GM12878 (cell line): ENCODE results near the gene GOLGA6L9. TPM values are rescaled to one million over a fixed set of nuclear protein-coding genes. Genes with fewer than 3 reads are reported as not detected.
"Not testable (repeated sequence)": the region's sequence is repeated elsewhere in the genome, so short reads cannot be mapped to it uniquely, and the experiment has no call there.

Experiments
- ATAC-seq: fragments of 200-7000 bp; cut with Tn5 transposase; 3 replicates; pipeline ENCODE4 v1.9.1; 2020; ENCODE audit warnings: mild to moderate bottlenecking, moderate library complexity
- BruUV-seq: library from RNA; stranded (reverse); fragments of 400-500 nt; replicated peaks from 2 replicates; lab custom pipeline; 2021; lab: Mats Ljungman, UMichigan
- CTCF ChIA-PET: fragments of 300-600 bp; sonication (Branson Sonifier 250); formaldehyde crosslinking; extraction: SDS; loops from one replicate; lab custom pipeline; 2021; ENCODE audit warnings: inconsistent platforms; lab: Yijun Ruan, JAX
- POLR2A ChIA-PET: fragments of 350-600 bp; formaldehyde crosslinking; extraction: SDS; loops from one replicate; lab custom pipeline; 2021; ENCODE audit warnings: inconsistent platforms; lab: Charles Lee
- RAD21 ChIA-PET: fragments of 300-600 bp; sonication (Branson Sonifier 250); formaldehyde crosslinking; loops from one replicate; lab custom pipeline; 2023; ENCODE audit warnings: antibody characterized with exemption; ENCODE audit not compliant: unreplicated experiment; lab: Charles Lee
- SMC1A ChIA-PET: fragments of 300-600 bp; sonication (Branson Sonifier 250); formaldehyde crosslinking; loops from one replicate; lab custom pipeline; 2023; ENCODE audit not compliant: unreplicated experiment, uncharacterized antibody; lab: Charles Lee
- DNase-seq: peaks from one replicate; pipeline ENCODE4 v3.0.0-alpha.2; 2011; ENCODE audit warnings: low read depth, low spot score
- FAIRE-seq: peaks from 3 replicates; lab custom pipeline; 2011; peaks lifted over from hg19 to GRCh38; lab: Jason Lieb, UNC
- H2AFZ ChIP-seq: 2 replicates; pipeline ENCODE4 v1.6.0; 2011; ENCODE audit warnings: low read depth, low read length, control low read depth; ENCODE audit not compliant: control insufficient read depth
- H3K27ac ChIP-seq: 2 replicates; pipeline ENCODE4 v1.5.1; 2011; ENCODE audit warnings: control low read depth; ENCODE audit not compliant: control insufficient read depth, insufficient read depth
- H3K27me3 ChIP-seq, 2 experiments: replicated peaks in 1 of 2; 2 replicates each; pipeline versions ENCODE4 v1.6.0 to v1.6.1; 2011; ENCODE audit warnings: low read length in 1 of 2; ENCODE audit not compliant: control insufficient read depth in 2 of 2, insufficient read depth in 2 of 2
- H3K36me3 ChIP-seq, 2 experiments: 2 replicates each; pipeline ENCODE4 v1.5.1; 2011; ENCODE audit warnings: low read length in 1 of 2; ENCODE audit not compliant: control insufficient read depth in 2 of 2, insufficient read depth in 2 of 2
- H3K4me1 ChIP-seq: 2 replicates; pipeline ENCODE4 v1.6.1; 2011; ENCODE audit warnings: mild to moderate bottlenecking, low read length, moderate library complexity, mixed read lengths; ENCODE audit not compliant: control insufficient read depth, insufficient read depth
- H3K4me2 ChIP-seq: 2 replicates; pipeline ENCODE4 v1.6.0; 2011; ENCODE audit warnings: control low read depth; ENCODE audit not compliant: control insufficient read depth, insufficient read depth
- H3K4me3 ChIP-seq: fragments of 200-600 bp; sonication (generic); 2 replicates; pipeline ENCODE4 v1.5.1; 2016
- H3K79me2 ChIP-seq: 2 replicates; pipeline ENCODE4 v1.6.0; 2011; ENCODE audit warnings: low read length; ENCODE audit not compliant: control insufficient read depth, insufficient read depth
- H3K9ac ChIP-seq: 2 replicates; pipeline ENCODE4 v1.8.0; 2011; ENCODE audit warnings: low read length, control low read depth, mixed read lengths; ENCODE audit not compliant: control insufficient read depth, insufficient read depth
- H3K9me3 ChIP-seq: replicated peaks from 3 replicates; pipeline ENCODE4 v1.5.1; 2011; ENCODE audit warnings: mild to moderate bottlenecking, low read length; ENCODE audit not compliant: control insufficient read depth, insufficient read depth
- H4K20me1 ChIP-seq: 2 replicates; pipeline ENCODE4 v1.6.0; 2011; ENCODE audit not compliant: control insufficient read depth, insufficient read depth
- WGBS: methylation state at CpG from one replicate; pipeline ENCODE4 v1.1.6; 2016; ENCODE audit warnings: low lambda C conversion rate; ENCODE audit not compliant: insufficient replicate concordance, insufficient coverage; ENCODE audit errors: missing lambda C conversion rate; 5-methylcytosine and 5-hydroxymethylcytosine counted together
- in situ Hi-C: fragments of 300-500 bp; cut with MboI; formaldehyde crosslinking; loops from 9 replicates; pipeline ENCODE4 v1.14.3; 2018; ENCODE audit warnings: mixed read lengths
- intact Hi-C: fragments of 100-400 bp; cut with micrococcal nuclease; formaldehyde crosslinking; loops from one replicate; pipeline ENCODE4 v1.14.2; 2022; ENCODE audit not compliant: unreplicated experiment
- polyA plus RNA-seq, 11 experiments: library from polyadenylated mRNA; depleted of rRNA in 4 of 11; unstranded in 6 of 11; stranded (reverse) in 5 of 11; fragments of >200 nt; fragmentation: Nextera tagmentation in 4 of 11; fragmentation: Illumina TruSeq in 1 of 11; extraction: Ambion mirVana in 4 of 11; extraction: Trizol in 1 of 11; gene quantifications; 1 replicate in 1 of 11; 2 replicates in 10 of 11; pipeline versions ENCODE4 v1.2.1 to v1.2.3, GENCODE V29; 2011 to 2016; ENCODE audit warnings: inconsistent platforms in 2 of 11, missing spikeins in 2 of 11, low read depth in 1 of 11
- total RNA-seq, 4 experiments: library from RNA; depleted of rRNA in 3 of 4; stranded (reverse); fragments of >200 nt in 3 of 4; fragmentation: Illumina TruSeq in 1 of 4; extraction: Trizol in 1 of 4; gene quantifications; 2 replicates each; pipeline versions ENCODE4 v1.2.1 to v1.2.3, GENCODE V29; 2013 to 2021

GOLGA6L9 gene
- total and polyA plus RNA-seq, 10 of the 15 experiments (the other 5 are each of a cell fraction or from before 2014, with no cell fraction given) = 0.35 to 4.6 (median 1.4) TPM

- H3K4me3 ChIP-seq, H3K4me2 ChIP-seq, H4K20me1 ChIP-seq, H3K9me3 ChIP-seq, SMC1A ChIA-PET, DNase-seq, POLR2A ChIA-PET, FAIRE-seq, H3K9ac ChIP-seq, H3K27ac ChIP-seq, H2AFZ ChIP-seq, CTCF ChIA-PET, H3K36me3 ChIP-seq, H3K4me1 ChIP-seq, RAD21 ChIA-PET, BruUV-seq, intact Hi-C loops, H3K27me3 ChIP-seq, in situ Hi-C loops, H3K79me2 ChIP-seq: not testable (repeated sequence)
- peak; percentile 100 for ATAC-seq
- 13% methylated on average over 5 of the region's 11 CpGs for whole genome bisulfite sequencing
Measured at GRCh38 chr15:82468205-82468604, 38.6 kb downstream of the GOLGA6L9 start.

GRCh38 chr15:82469381-82469780, 39.8 kb downstream of the GOLGA6L9 start:
- DNase-seq, H4K20me1 ChIP-seq, H3K4me1 ChIP-seq, H3K9ac ChIP-seq, H3K27ac ChIP-seq, BruUV-seq, H3K9me3 ChIP-seq, H3K4me2 ChIP-seq, ATAC-seq, H3K79me2 ChIP-seq, CTCF ChIA-PET, H2AFZ ChIP-seq, in situ Hi-C loops, SMC1A ChIA-PET, POLR2A ChIA-PET, H3K36me3 ChIP-seq, H3K27me3 ChIP-seq, H3K4me3 ChIP-seq, RAD21 ChIA-PET, FAIRE-seq, intact Hi-C loops: not testable (repeated sequence)
- WGBS = no CpG with 5 or more reads among the region's 12 CpGs

- WGBS = 68% methylated on average over 24 of the region's 32 CpGs
- FAIRE-seq, H3K79me2 ChIP-seq, H2AFZ ChIP-seq, H3K9me3 ChIP-seq, H3K4me3 ChIP-seq, H3K27ac ChIP-seq, in situ Hi-C loops, H3K27me3 ChIP-seq, RAD21 ChIA-PET, H3K4me1 ChIP-seq, SMC1A ChIA-PET, POLR2A ChIA-PET, H3K9ac ChIP-seq, intact Hi-C loops, H3K36me3 ChIP-seq, H4K20me1 ChIP-seq, H3K4me2 ChIP-seq, CTCF ChIA-PET, ATAC-seq, DNase-seq: not testable (repeated sequence)
- BruUV-seq = TSS peak; percentile 43
Measured at GRCh38 chr15:82472269-82472982, 42.8 kb downstream of the GOLGA6L9 start.

- POLR2A ChIA-PET, FAIRE-seq, H3K9ac ChIP-seq, H3K27ac ChIP-seq, ATAC-seq, H3K4me2 ChIP-seq, BruUV-seq, CTCF ChIA-PET, SMC1A ChIA-PET, intact Hi-C loops, H3K4me1 ChIP-seq, H3K79me2 ChIP-seq, H3K27me3 ChIP-seq, H3K36me3 ChIP-seq, RAD21 ChIA-PET, H4K20me1 ChIP-seq, H3K9me3 ChIP-seq, H2AFZ ChIP-seq, DNase-seq, H3K4me3 ChIP-seq, in situ Hi-C loops: not testable (repeated sequence)
- WGBS = 75% methylated on average over 17 of the region's 22 CpGs
Measured at GRCh38 chr15:82474596-82475325, 45.1 kb downstream of the GOLGA6L9 start.
